ENCODE measurements around the gene KCNIP2.

The KCNIP2 gene

GRCh38 chr10:101781984-101782810, 61.4 kb downstream of the KCNIP2 start:
- DNase-seq, result no peak

GRCh38 chr10:101781655-101781983, 62.0 kb downstream of the KCNIP2 start:
- no peak for DNase-seq

- DNase-seq, result peak; percentile 57
Observed at GRCh38 chr10:101780818-101781654, 62.6 kb downstream of the KCNIP2 start.

- DNase-seq, result no peak
Observed at GRCh38 chr10:101780187-101780817, 63.3 kb downstream of the KCNIP2 start.

- peak; percentile 78 for DNase-seq
Observed at GRCh38 chr10:101779544-101780186, 63.9 kb downstream of the KCNIP2 start.

GRCh38 chr10:101778781-101779543, 64.6 kb downstream of the KCNIP2 start:
- DNase-seq, result no peak

- no peak for DNase-seq
Observed at GRCh38 chr10:101778151-101778780, 65.3 kb downstream of the KCNIP2 start.

- no peak for DNase-seq
Observed at GRCh38 chr10:101777619-101778145, 65.9 kb downstream of the KCNIP2 start.

- DNase-seq, result no peak
Observed at GRCh38 chr10:101776161-101776817, 67.3 kb downstream of the KCNIP2 start.

Data from effector CD4-positive, alpha-beta T cell (primary cell).